Activated naive CD8-positive, alpha-beta T cell treated with anti-CD3 and anti-CD28 coated beads, Interleukin-2, amount 50 U/mL, for 16 hours (primary cell): ENCODE results near the gene TUBB4B.

Experiments
- DNase-seq: peaks from one replicate; pipeline ENCODE4 v3.0.0-alpha.2; 2020; ENCODE audit warnings: low read depth, low spot score

TUBB4B gene

GRCh38 chr9:137270929-137271695, 30.0 kb downstream of the TUBB4B start:
- no peak for DNase-seq

- no peak for DNase-seq
These were observed 30.6 kb downstream of the TUBB4B start for GRCh38 chr9:137271696-137272076.

- no peak for DNase-seq
These were observed 31.4 kb downstream of the TUBB4B start for GRCh38 chr9:137272241-137273094.

- DNase-seq = no peak
These were observed 32.0 kb downstream of the TUBB4B start for GRCh38 chr9:137273095-137273490.

GRCh38 chr9:137273611-137274320, 32.7 kb downstream of the TUBB4B start:
- no peak for DNase-seq

- DNase-seq = no peak
These were observed 34.1 kb downstream of the TUBB4B start for GRCh38 chr9:137275203-137275587.

GRCh38 chr9:137275588-137276472, 34.7 kb downstream of the TUBB4B start:
- no peak for DNase-seq

- no peak for DNase-seq
These were observed 35.6 kb downstream of the TUBB4B start for GRCh38 chr9:137276473-137277328.

- DNase-seq = no peak
These were observed 36.4 kb downstream of the TUBB4B start, which contains the start of gene TOR4A for GRCh38 chr9:137277329-137278041. Gene TOR4A, plus strand, starts transcription at chr9:137277726. Its CDS starts 964 bp downstream, at chr9:137278690.

GRCh38 chr9:137278061-137278701, 37.1 kb downstream of the TUBB4B start:
- DNase-seq = no peak

- DNase-seq = no peak
These were observed 37.9 kb downstream of the TUBB4B start for GRCh38 chr9:137278721-137279711.

- no peak for DNase-seq
These were observed 38.8 kb downstream of the TUBB4B start for GRCh38 chr9:137279741-137280473.

- DNase-seq = no peak
These were observed 39.6 kb downstream of the TUBB4B start for GRCh38 chr9:137280474-137281344.

GRCh38 chr9:137281345-137282116, 40.4 kb downstream of the TUBB4B start:
- no peak for DNase-seq

- no peak for DNase-seq
These were observed 45.9 kb downstream of the TUBB4B start for GRCh38 chr9:137286975-137287383.
